Hepatocyte (in vitro differentiated cells): Measurements from ENCODE around the gene SMIM20. TPM values are rescaled to one million over a fixed set of nuclear protein-coding genes. Genes with fewer than 3 reads are reported as not detected.

Experiments
- DNase-seq: peaks from one replicate; pipeline ENCODE4 v3.0.0-alpha.2; 2016; ENCODE audit warnings: low spot score
- H2AFZ ChIP-seq: fragments of 200-600 bp; sonication (generic); 2 replicates; pipeline ENCODE4 v1.6.0; 2016; ENCODE audit warnings: antibody characterized with exemption, mild to moderate bottlenecking
- H3K27ac ChIP-seq: fragments of 200-600 bp; sonication (generic); 2 replicates; pipeline ENCODE4 v1.5.1; 2016; ENCODE audit warnings: mild to moderate bottlenecking
- H3K27me3 ChIP-seq: fragments of 200-600 bp; sonication (generic); 2 replicates; pipeline ENCODE4 v1.6.1; 2016
- H3K36me3 ChIP-seq: fragments of 200-600 bp; sonication (generic); replicated peaks from 2 replicates; pipeline ENCODE4 v1.5.1; 2016; ENCODE audit warnings: low read depth; ENCODE audit not compliant: insufficient read depth
- H3K4me1 ChIP-seq: fragments of 200-600 bp; sonication (generic); 2 replicates; pipeline ENCODE4 v1.5.1; 2016; ENCODE audit warnings: mild to moderate bottlenecking, moderate library complexity; ENCODE audit not compliant: insufficient read depth
- H3K4me2 ChIP-seq: fragments of 200-600 bp; sonication (generic); 2 replicates; pipeline ENCODE4 v1.6.0; 2016
- H3K4me3 ChIP-seq: fragments of 200-600 bp; sonication (generic); 2 replicates; pipeline ENCODE4 v1.5.1; 2016; ENCODE audit warnings: mild to moderate bottlenecking
- H3K79me2 ChIP-seq: fragments of 200-600 bp; sonication (generic); 2 replicates; pipeline ENCODE4 v1.6.0; 2017; ENCODE audit warnings: mild to moderate bottlenecking
- H3K9me2 ChIP-seq: fragments of 200-600 bp; sonication (generic); replicated peaks from 2 replicates; pipeline ENCODE4 v1.6.0; 2017; ENCODE audit warnings: mild to moderate bottlenecking; ENCODE audit not compliant: insufficient read depth
- H3K9me3 ChIP-seq: fragments of 200-600 bp; sonication (generic); 2 replicates; pipeline ENCODE4 v1.5.1; 2016; ENCODE audit warnings: low read depth, mild to moderate bottlenecking
- H4K20me1 ChIP-seq: fragments of 200-600 bp; sonication (generic); 2 replicates; pipeline ENCODE4 v1.6.0; 2016; ENCODE audit warnings: mild to moderate bottlenecking; ENCODE audit not compliant: insufficient read depth, poor library complexity, severe bottlenecking
- CTCF ChIP-seq: fragments of 200-600 bp; sonication (generic); IDR thresholded peaks from 2 replicates; pipeline ENCODE4 v1.5.1; 2016; ENCODE audit warnings: antibody characterized with exemption, mild to moderate bottlenecking; ENCODE audit not compliant: poor library complexity
- EZH2 ChIP-seq: fragments of 200-600 bp; sonication (generic); IDR thresholded peaks from 2 replicates; pipeline ENCODE4 v1.6.1; 2016; ENCODE audit warnings: antibody characterized with exemption, mild to moderate bottlenecking, borderline replicate concordance
- EZH2phosphoT487 ChIP-seq: fragments of 200-600 bp; sonication (generic); IDR thresholded peaks from one replicate; pipeline ENCODE4 v1.6.1; 2018; ENCODE audit warnings: antibody characterized with exemption, mild to moderate bottlenecking, low read depth, moderate library complexity; ENCODE audit not compliant: unreplicated experiment, severe bottlenecking
- WGBS: methylation state at CpG from one replicate; pipeline ENCODE4 v1.1.6; 2016; ENCODE audit warnings: low lambda C conversion rate; ENCODE audit errors: missing lambda C conversion rate; 5-methylcytosine and 5-hydroxymethylcytosine counted together
- polyA plus RNA-seq: library from polyadenylated mRNA; unstranded; fragments of >200 nt; fragmentation: Nextera tagmentation; extraction: Ambion mirVana; gene quantifications from 2 replicates; pipeline ENCODE4 v1.2.1, GENCODE V29; 2016
- total RNA-seq: library from RNA; depleted of rRNA; stranded (reverse); fragments of >200 nt; gene quantifications from 2 replicates; pipeline ENCODE4 v1.2.3, GENCODE V29; 2014

The SMIM20 gene
- total and polyA plus RNA-seq, 2 experiments from 2014 or later: 54.5 to 55.8 TPM

GRCh38 chr4:25879991-25880651 lies 33.9 kb upstream of the SMIM20 start:
- Histone ChIP-seq H3K36me3 (no peaks in the 10 kb centered on the region), H3K27me3 (no peaks in the 10 kb centered on the region), H3K79me2 (no peaks in the 10 kb centered on the region), H4K20me1 (no peaks in the 10 kb centered on the region), H3K9me2 (no peaks in the 10 kb centered on the region), H3K4me3 (no peak overlapping the region), H2AFZ (no peak overlapping the region), H3K4me2 (no peak overlapping the region), H3K27ac (no peak overlapping the region), H3K4me1 (no peaks in the 10 kb centered on the region), H3K9me3 (no peaks in the 10 kb centered on the region)
- no peak for DNase-seq
- WGBS: 83% methylated on average over 7 of the region's 7 CpGs
- TF ChIP-seq EZH2phosphoT487 (no peak), CTCF (no peak), EZH2 (no peak)

DNA sequence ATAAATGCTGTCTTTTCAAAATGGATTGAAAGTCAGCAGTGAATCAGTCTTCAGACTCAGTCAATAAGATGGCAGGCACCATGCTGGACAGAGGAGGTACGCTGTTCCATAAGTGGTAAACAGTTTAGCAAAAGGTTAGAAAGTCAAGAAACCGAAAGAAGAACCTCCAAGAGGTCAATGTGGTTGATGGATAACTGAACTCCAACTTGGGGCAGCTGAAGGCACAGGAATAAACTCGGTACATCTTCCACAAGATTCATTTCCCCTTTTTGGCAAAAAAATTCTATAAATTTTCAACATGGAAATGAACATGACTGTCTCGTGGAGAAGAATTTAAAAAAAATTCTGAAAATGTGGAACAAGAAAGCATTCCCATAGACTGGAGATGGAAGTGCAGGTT lies 32.8 kb upstream of the SMIM20 start:
- Histone ChIP-seq H3K4me3 (no peak overlapping the region), H3K9me2 (no peaks in the 10 kb centered on the region), H3K27me3 (no peaks in the 10 kb centered on the region), H3K36me3 (no peaks in the 10 kb centered on the region), H4K20me1 (no peaks in the 10 kb centered on the region), H3K4me2 (no peak overlapping the region), H3K9me3 (no peaks in the 10 kb centered on the region), H3K4me1 (no peaks in the 10 kb centered on the region), H3K27ac (no peak overlapping the region), H2AFZ (no peak overlapping the region), H3K79me2 (no peaks in the 10 kb centered on the region)
- no peak for DNase-seq
- TF ChIP-seq EZH2phosphoT487 (no peak), CTCF (no peak), EZH2 (no peak)
- WGBS: 91% methylated on average over 4 of the region's 4 CpGs

GRCh38 chr4:25882226-25882625 lies 31.8 kb upstream of the SMIM20 start:
- Histone ChIP-seq H3K9me2 (no peaks in the 10 kb centered on the region), H3K9me3 (no peaks in the 10 kb centered on the region), H3K27ac (no peak overlapping the region), H3K4me3 (no peak overlapping the region), H3K4me2 (no peak overlapping the region), H3K4me1 (no peaks in the 10 kb centered on the region), H3K79me2 (no peaks in the 10 kb centered on the region), H4K20me1 (no peaks in the 10 kb centered on the region), H3K27me3 (no peaks in the 10 kb centered on the region), H2AFZ (no peak overlapping the region), H3K36me3 (no peaks in the 10 kb centered on the region)
- no peak for TF ChIP-seq EZH2phosphoT487
- TF ChIP-seq CTCF: no peak
- TF ChIP-seq EZH2: no peak
- WGBS: 91% methylated on average over 4 of the region's 4 CpGs
- no peak for DNase-seq
